Measurements from ENCODE around the gene PON2. TPM values are rescaled to one million over a fixed set of nuclear protein-coding genes. Genes with fewer than 3 reads are reported as not detected.

PON2 gene
- total and polyA plus RNA-seq, 2 of the 13 experiments (the other 11 are each of a cell fraction or from before 2014, with no cell fraction given), result 202 to 217 TPM

DNA sequence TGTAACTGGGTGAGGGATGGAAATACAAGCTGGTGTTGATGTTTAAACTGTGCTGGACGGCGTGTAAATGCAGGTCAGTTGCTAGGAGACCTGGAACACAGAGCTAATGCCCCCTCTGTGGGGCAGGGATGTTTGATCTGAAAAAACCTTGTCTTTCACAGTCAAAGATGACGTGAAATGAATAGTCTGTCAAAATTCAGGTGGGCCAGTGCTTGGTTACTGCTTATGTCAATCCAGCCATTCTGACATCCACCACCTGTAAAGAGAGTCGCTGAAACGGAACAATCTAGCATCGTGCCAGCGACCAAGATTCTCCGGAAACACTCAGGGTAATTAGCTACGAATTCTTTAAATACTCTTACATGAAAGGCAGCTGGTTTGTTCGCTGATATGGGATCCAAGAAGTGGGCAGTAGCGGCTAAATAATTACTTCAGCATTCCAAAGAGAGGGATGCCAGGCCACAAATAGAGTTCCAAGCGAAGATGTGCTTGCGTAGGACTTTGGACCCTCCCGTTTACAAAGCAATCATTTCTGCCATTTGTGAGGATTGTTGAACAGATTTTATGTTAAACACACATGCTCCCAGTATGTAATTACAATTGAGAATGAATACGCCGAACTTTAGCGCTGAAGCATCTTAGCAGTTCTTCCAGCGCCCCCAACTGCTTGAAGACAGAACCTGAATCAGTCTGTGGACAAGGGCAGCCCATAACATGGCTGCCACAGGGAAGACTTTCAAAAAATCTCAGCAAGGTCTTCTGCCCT lies 43.6 kb upstream of the PON2 start (continued):
- TF ChIP-seq, protein P1, sequence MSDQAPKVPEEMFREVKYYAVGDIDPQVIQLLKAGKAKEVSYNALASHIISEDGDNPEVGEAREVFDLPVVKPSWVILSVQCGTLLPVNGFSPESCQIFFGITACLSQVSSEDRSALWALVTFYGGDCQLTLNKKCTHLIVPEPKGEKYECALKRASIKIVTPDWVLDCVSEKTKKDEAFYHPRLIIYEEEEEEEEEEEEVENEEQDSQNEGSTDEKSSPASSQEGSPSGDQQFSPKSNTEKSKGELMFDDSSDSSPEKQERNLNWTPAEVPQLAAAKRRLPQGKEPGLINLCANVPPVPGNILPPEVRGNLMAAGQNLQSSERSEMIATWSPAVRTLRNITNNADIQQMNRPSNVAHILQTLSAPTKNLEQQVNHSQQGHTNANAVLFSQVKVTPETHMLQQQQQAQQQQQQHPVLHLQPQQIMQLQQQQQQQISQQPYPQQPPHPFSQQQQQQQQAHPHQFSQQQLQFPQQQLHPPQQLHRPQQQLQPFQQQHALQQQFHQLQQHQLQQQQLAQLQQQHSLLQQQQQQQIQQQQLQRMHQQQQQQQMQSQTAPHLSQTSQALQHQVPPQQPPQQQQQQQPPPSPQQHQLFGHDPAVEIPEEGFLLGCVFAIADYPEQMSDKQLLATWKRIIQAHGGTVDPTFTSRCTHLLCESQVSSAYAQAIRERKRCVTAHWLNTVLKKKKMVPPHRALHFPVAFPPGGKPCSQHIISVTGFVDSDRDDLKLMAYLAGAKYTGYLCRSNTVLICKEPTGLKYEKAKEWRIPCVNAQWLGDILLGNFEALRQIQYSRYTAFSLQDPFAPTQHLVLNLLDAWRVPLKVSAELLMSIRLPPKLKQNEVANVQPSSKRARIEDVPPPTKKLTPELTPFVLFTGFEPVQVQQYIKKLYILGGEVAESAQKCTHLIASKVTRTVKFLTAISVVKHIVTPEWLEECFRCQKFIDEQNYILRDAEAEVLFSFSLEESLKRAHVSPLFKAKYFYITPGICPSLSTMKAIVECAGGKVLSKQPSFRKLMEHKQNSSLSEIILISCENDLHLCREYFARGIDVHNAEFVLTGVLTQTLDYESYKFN (CRISPR knock-in tag; conservative IDR thresholded peaks at IDR 0.05), result 0 out of 2 replicates have a peak, but pooled peaks have one; percentile 26
- TF ChIP-seq ZNF570 (CRISPR knock-in tag; IDR thresholded peaks at IDR 0.05; ENCODE audit: borderline replicate concordance) (no peak), PHF21A (CRISPR knock-in tag; IDR thresholded peaks at IDR 0.05) (peak; percentile 54; the same call in 1 of the 2 replicates), SUZ12 (IDR thresholded peaks at IDR 0.05; ENCODE audit: low read depth, low read length) (no peak), PAWR (CRISPR knock-in tag; IDR thresholded peaks at IDR 0.05; ENCODE audit: borderline replicate concordance) (no peak), XRCC5 (optimal IDR thresholded peaks at IDR 0.05; ENCODE audit: low read length) (peak; percentile 24), TAF1 (CRISPR knock-in tag; IDR thresholded peaks at IDR 0.05) (no peak), JUND (CRISPR knock-in tag; IDR thresholded peaks at IDR 0.05) (no peak), ZNF768 (CRISPR knock-in tag; IDR thresholded peaks at IDR 0.05) (no peak), SOX6 (IDR thresholded peaks at IDR 0.05) (no peak), SOX6 (CRISPR knock-in tag; IDR thresholded peaks at IDR 0.05) (0 out of 2 replicates have a peak, but pooled peaks have one; percentile 33), CBX5 (CRISPR knock-in tag; IDR thresholded peaks at IDR 0.05; ENCODE audit: borderline replicate concordance) (no peak), SRSF9 (IDR thresholded peaks at IDR 0.05; ENCODE audit: borderline replicate concordance, insufficient read depth, low read depth, low read length, poor library complexity, severe bottlenecking) (no peak), RERE (CRISPR knock-in tag; IDR thresholded peaks at IDR 0.05; ENCODE audit: low read depth) (no peak), GZF1 (CRISPR knock-in tag; IDR thresholded peaks at IDR 0.05) (no peak), ZNF296 (CRISPR knock-in tag; conservative IDR thresholded peaks at IDR 0.05) (no peak), FOXM1 (CRISPR knock-in tag; IDR thresholded peaks at IDR 0.05) (no peak), TMF1 (CRISPR knock-in tag; IDR thresholded peaks at IDR 0.05; ENCODE audit: low read depth) (no peak), ISX (CRISPR knock-in tag; conservative IDR thresholded peaks at IDR 0.05) (no peak), ZMAT3 (CRISPR knock-in tag; conservative IDR thresholded peaks at IDR 0.05) (0 out of 2 replicates have a peak, but pooled peaks have one; percentile 46), TCF7 (IDR thresholded peaks at IDR 0.05; ENCODE audit: low read depth) (no peak), ZFY (CRISPR knock-in tag; IDR thresholded peaks at IDR 0.05) (0 out of 2 replicates have a peak, but pooled peaks have one; percentile 16)

All from HepG2 (cell line).